HepG2 (cell line): Measurements from ENCODE around the gene RNASE7. TPM values are rescaled to one million over a fixed set of nuclear protein-coding genes. Genes with fewer than 3 reads are reported as not detected.

Experiments used
- ATAC-seq: fragments of 200-7000 bp; cut with Tn5 transposase; 3 replicates; pipeline ENCODE4 v1.9.1; 2020; ENCODE audit warnings: mild to moderate bottlenecking, moderate library complexity
- BruUV-seq: library from RNA; stranded (reverse); fragments of 400-500 nt; replicated peaks from 2 replicates; lab custom pipeline; 2021; lab: Mats Ljungman, UMichigan
- CTCF ChIA-PET: fragments of 300-600 bp; formaldehyde crosslinking; extraction: SDS; loops from one replicate; lab custom pipeline; 2021; ENCODE audit warnings: low total read pairs, inconsistent platforms, low intra/inter-chr PET ratio; lab: Yijun Ruan, JAX
- POLR2A ChIA-PET: fragments of 350-600 bp; sonication (Branson Sonifier 250); formaldehyde crosslinking; loops from one replicate; lab custom pipeline; 2020; ENCODE audit warnings: antibody characterized with exemption, inconsistent platforms; lab: Yijun Ruan, JAX
- DNase-seq: peaks from one replicate; pipeline ENCODE4 v3.0.0-alpha.2; 2015; ENCODE audit warnings: low spot score
- FAIRE-seq: peaks from 3 replicates; lab custom pipeline; 2011; peaks lifted over from hg19 to GRCh38; lab: Jason Lieb, UNC
- H2AFZ ChIP-seq: one replicate; pipeline ENCODE4 v1.6.1; 2011; ENCODE audit warnings: low read length, inconsistent platforms
- H3K27ac ChIP-seq: fragments of 300-600 bp; 3 replicates; pipeline ENCODE4 v1.8.0; 2011; ENCODE audit warnings: mixed run types, mild to moderate bottlenecking, mixed read lengths, low read length, inconsistent platforms; ENCODE audit not compliant: insufficient read depth; ENCODE audit errors: extremely low read length
- H3K27me3 ChIP-seq, 2 experiments: fragments of 200-600 bp in 1 of 2; 2 replicates in 1 of 2; 3 replicates in 1 of 2; pipeline versions ENCODE4 v1.6.0 to v1.8.0; 2011; ENCODE audit warnings: low read length in 2 of 2, mild to moderate bottlenecking in 2 of 2, moderate library complexity in 2 of 2, inconsistent platforms in 1 of 2; ENCODE audit not compliant: insufficient read depth in 2 of 2, control insufficient read depth in 1 of 2
- H3K36me3 ChIP-seq, 2 experiments: fragments of 200-600 bp in 1 of 2; replicated peaks in 1 of 2; 2 replicates in 1 of 2; 3 replicates in 1 of 2; pipeline versions ENCODE4 v1.5.1 to v1.8.0; 2011; ENCODE audit warnings: low read length in 2 of 2, inconsistent platforms in 1 of 2; ENCODE audit not compliant: insufficient read depth in 2 of 2, control insufficient read depth in 1 of 2
- H3K4me1 ChIP-seq: 2 replicates; pipeline ENCODE4 v1.5.1; 2012; ENCODE audit warnings: low read length, inconsistent platforms; ENCODE audit not compliant: insufficient read depth
- H3K4me2 ChIP-seq: 2 replicates; pipeline ENCODE4 v1.6.0; 2011; ENCODE audit warnings: low read depth, low read length, inconsistent platforms
- H3K4me3 ChIP-seq, 3 experiments: fragments of 200-600 bp in 1 of 3; sonication (generic), shearing (Covaris generic) in 1 of 3; replicated peaks in 1 of 3; 2 replicates each; pipeline ENCODE4 v1.5.1; 2011 to 2016; ENCODE audit warnings: low read length in 3 of 3, inconsistent platforms in 2 of 3, low read depth in 2 of 3, mild to moderate bottlenecking in 2 of 3, control low read depth in 1 of 3, mixed read lengths in 1 of 3; ENCODE audit not compliant: insufficient read depth in 1 of 3
- H3K79me2 ChIP-seq: one replicate; pipeline ENCODE4 v1.6.1; 2011; ENCODE audit warnings: low read length, inconsistent platforms; ENCODE audit not compliant: insufficient read depth
- H3K9ac ChIP-seq: 2 replicates; pipeline ENCODE4 v1.6.0; 2011; ENCODE audit warnings: mild to moderate bottlenecking, low read depth, low read length, inconsistent platforms; ENCODE audit not compliant: insufficient read depth
- H3K9me3 ChIP-seq: 2 replicates; pipeline ENCODE4 v1.5.1; 2012; ENCODE audit warnings: mild to moderate bottlenecking, low read length
- H4K20me1 ChIP-seq: 2 replicates; pipeline ENCODE4 v1.6.0; 2011; ENCODE audit warnings: inconsistent platforms, mild to moderate bottlenecking, low read length, moderate library complexity; ENCODE audit not compliant: insufficient read depth
- BRCA1 ChIP-seq: sonication (generic); formaldehyde crosslinking; IDR thresholded peaks from 2 replicates; pipeline ENCODE4 v1.4.0; 2020; ENCODE audit warnings: missing genetic modification reagents
- HHEX ChIP-seq: IDR thresholded peaks from 2 replicates; pipeline ENCODE4 v1.6.1; 2016; ENCODE audit warnings: control low read depth
- ISL2 ChIP-seq: sonication (generic); formaldehyde crosslinking; IDR thresholded peaks from 2 replicates; pipeline ENCODE4 v1.5.0; 2020; ENCODE audit warnings: missing genetic modification reagents
- KAT8 ChIP-seq: IDR thresholded peaks from 2 replicates; pipeline ENCODE4 v1.6.1; 2016; ENCODE audit warnings: missing genetic modification reagents, missing compliant biosample characterization
- MED1 ChIP-seq: sonication (generic); formaldehyde crosslinking; IDR thresholded peaks from 2 replicates; pipeline ENCODE4 v1.4.0; 2020; ENCODE audit warnings: missing genetic modification reagents
- MTF2 ChIP-seq: sonication (generic); formaldehyde crosslinking; IDR thresholded peaks from 2 replicates; pipeline ENCODE4 v1.5.0; 2020; ENCODE audit warnings: missing genetic modification reagents, borderline replicate concordance
- NFYB ChIP-seq: sonication (generic); formaldehyde crosslinking; IDR thresholded peaks from 2 replicates; pipeline ENCODE4 v1.4.0; 2020; ENCODE audit warnings: missing genetic modification reagents
- POLR2G ChIP-seq: fragments of 200-400 bp; formaldehyde crosslinking; IDR thresholded peaks from 2 replicates; pipeline ENCODE4 v1.6.1; 2018; ENCODE audit warnings: mild to moderate bottlenecking, low read depth, low read length, moderate library complexity
- RELA ChIP-seq: sonication (generic); formaldehyde crosslinking; IDR thresholded peaks from 2 replicates; pipeline ENCODE4 v1.4.0; 2020; ENCODE audit warnings: missing genetic modification reagents
- SP5 ChIP-seq: IDR thresholded peaks from 2 replicates; pipeline ENCODE4 v1.6.1; 2016; ENCODE audit warnings: low read depth, borderline replicate concordance
- SRSF1 ChIP-seq: fragments of 200-400 bp; formaldehyde crosslinking; optimal IDR thresholded peaks from 2 replicates; pipeline ENCODE3; 2017; ENCODE audit warnings: mild to moderate bottlenecking, low read depth, low read length, moderate library complexity
- ZC3H4 ChIP-seq: sonication (generic); formaldehyde crosslinking; IDR thresholded peaks from 2 replicates; pipeline ENCODE4 v1.4.0; 2020; ENCODE audit warnings: missing genetic modification reagents, borderline replicate concordance
- ZFP36 ChIP-seq: fragments of 150-350 bp; IDR thresholded peaks from 2 replicates; pipeline ENCODE4 v1.6.1; 2018; ENCODE audit warnings: borderline replicate concordance, low read length, low read depth; ENCODE audit not compliant: partially characterized antibody
- ZNF3 ChIP-seq: IDR thresholded peaks from 2 replicates; pipeline ENCODE4 v1.7.0; 2017; ENCODE audit warnings: inconsistent platforms
- ZNF562 ChIP-seq: sonication (generic); formaldehyde crosslinking; IDR thresholded peaks from 2 replicates; pipeline ENCODE4 v1.8.0; 2022; ENCODE audit warnings: missing genetic modification reagents, borderline replicate concordance
- WGBS: methylation state at CpG from one replicate; pipeline ENCODE4 v1.1.6; 2017; ENCODE audit warnings: low lambda C conversion rate; 5-methylcytosine and 5-hydroxymethylcytosine counted together
- in situ Hi-C: cut with HindIII; loops from 2 replicates; pipeline ENCODE4 v1.10.0; 2017; ENCODE audit warnings: low pct_unique_long_range_greater_than_20kb; ENCODE audit not compliant: extremely low pct_ligation_motif_present
- intact Hi-C: fragments of 100-400 bp; cut with micrococcal nuclease; formaldehyde crosslinking; loops from one replicate; pipeline ENCODE4 v1.10.0; 2022; ENCODE audit not compliant: unreplicated experiment
- polyA plus RNA-seq, 8 experiments: library from polyadenylated mRNA; depleted of rRNA in 3 of 8; stranded (reverse) in 7 of 8; unstranded in 1 of 8; fragments of >200 nt; fragmentation: Illumina TruSeq in 4 of 8; extraction: Trizol in 4 of 8; gene quantifications; 2 replicates each; pipeline versions ENCODE4 v1.2.1 to v1.2.3, GENCODE V29; 2011 to 2016; ENCODE audit warnings: low read depth in 4 of 8, missing spikeins in 1 of 8, mixed read lengths in 1 of 8; ENCODE audit not compliant: insufficient read depth in 1 of 8
- total RNA-seq, 5 experiments: library from RNA; depleted of rRNA; stranded (reverse); fragments of >200 nt; fragmentation: Illumina TruSeq; extraction: Trizol; gene quantifications; 2 replicates each; pipeline ENCODE4 v1.2.3, GENCODE V29; 2016; ENCODE audit warnings: low read depth in 1 of 5
- TF ChIP-seq, protein P1 (sequence below): sonication (generic); formaldehyde crosslinking; IDR thresholded peaks from 2 replicates; pipeline ENCODE4 v1.4.0; 2020; ENCODE audit warnings: missing genetic modification reagents

Gene RNASE7
- total and polyA plus RNA-seq, 2 of the 13 experiments (the other 11 are each of a cell fraction or from before 2014, with no cell fraction given), result 0.04 TPM; not detected in 1

- no peak for TF ChIP-seq BRCA1 (CRISPR knock-in tag)
- no peak for TF ChIP-seq ZNF3 (CRISPR knock-in tag)
- no peak for TF ChIP-seq HHEX
- no peak for TF ChIP-seq ZNF562 (CRISPR knock-in tag)
- TF ChIP-seq, all 625 proteins: peak for 0
- DNase-seq (no peak), ATAC-seq (no peak), FAIRE-seq (no peak)
- no peaks in the 10 kb centered on the region; a peak in 1 of 5 replicates for H3K27me3 ChIP-seq
- H3K4me1 ChIP-seq, result peaks cover 57% of the 10 kb centered on the region
- H3K79me2 ChIP-seq, result peaks cover 13% of the 10 kb centered on the region
- H3K27ac ChIP-seq, result peak overlapping the region; percentile 83
- H3K9ac ChIP-seq, result no peak overlapping the region
- peaks cover 27 to 36% of the 10 kb centered on the region in 2 experiments for H3K36me3 ChIP-seq
- no peak overlapping the region for H2AFZ ChIP-seq
- H3K4me3 ChIP-seq, result peak overlapping the region in 1 of 3 experiments; percentile 94; a peak in 1 of 6 replicates
- WGBS, result 93% methylated on average over 7 of the region's 7 CpGs
- H4K20me1 ChIP-seq, result no peaks in the 10 kb centered on the region
- intact Hi-C loops, result no loop called here
- BruUV-seq, result no TSS peak
- CTCF ChIA-PET, result no interaction called here
- H3K4me2 ChIP-seq, result peak overlapping the region; percentile 92
- H3K9me3 ChIP-seq, result no peaks in the 10 kb centered on the region
- in situ Hi-C loops, result no loop called here
- POLR2A ChIA-PET, result interaction anchor here (1.8 to 3.0 kb wide), 6 partner anchors 8 to 48 kb away, joined by 6 to 26 read pairs (median 12); partner anchors contain the start of gene ARHGEF40
Observed at GRCh38 chr14:21023174-21023573, 19.0 kb upstream of the RNASE7 start.

DNA sequence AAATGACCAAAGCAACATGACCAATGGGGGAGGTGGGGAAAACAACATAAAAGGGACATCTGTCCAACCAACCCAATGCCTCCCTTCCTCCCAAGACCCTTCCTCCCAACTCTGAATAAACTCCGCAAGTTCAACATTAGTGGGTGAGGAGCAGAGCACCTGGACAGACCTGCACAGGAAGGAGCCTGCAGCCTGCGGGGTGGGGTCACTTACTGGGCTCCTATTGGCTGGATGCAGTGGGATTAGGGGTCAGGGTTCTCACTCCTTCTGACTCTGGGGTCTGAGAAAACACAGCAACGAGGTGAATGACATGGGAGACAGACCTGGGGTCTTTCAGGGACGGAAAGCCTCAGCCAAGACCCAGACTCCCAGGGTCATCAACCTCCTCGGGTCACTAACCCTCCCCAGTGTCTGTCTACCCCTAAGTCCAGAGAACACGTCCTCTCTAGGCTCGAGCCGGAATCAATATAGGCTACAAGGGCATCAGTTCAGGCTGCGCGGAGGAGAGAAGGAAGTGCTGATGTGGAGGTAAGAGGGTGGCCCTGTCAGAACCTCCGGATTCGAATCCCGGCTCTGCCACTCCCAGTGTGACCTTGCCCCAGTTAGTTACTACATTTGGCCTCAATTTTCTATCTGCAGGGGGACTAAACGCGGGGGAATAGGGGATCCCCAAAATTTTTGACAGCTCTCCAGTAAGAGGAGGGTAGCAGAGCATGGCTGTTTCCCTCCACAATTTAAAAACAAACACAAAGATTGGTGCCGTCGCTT is 18.2 kb upstream of the RNASE7 start:
- Histone ChIP-seq H3K4me1 (peaks cover 57% of the 10 kb centered on the region), H3K27me3 (no peaks in the 10 kb centered on the region; a peak in 1 of 5 replicates), H3K27ac (peak overlapping the region; percentile 83), H3K4me3 (peak overlapping the region; percentile 65 to 96 (median 94)), H3K79me2 (peaks cover 13% of the 10 kb centered on the region), H3K4me2 (peak overlapping the region; percentile 92), H4K20me1 (no peaks in the 10 kb centered on the region), H2AFZ (no peak overlapping the region), H3K9me3 (no peaks in the 10 kb centered on the region), H3K36me3 (peaks cover 22 to 29% of the 10 kb centered on the region in 2 experiments), H3K9ac (peak overlapping the region; percentile 96)
- in situ Hi-C loops, result no loop called here
- DNase-seq (peak; percentile 59), FAIRE-seq (peak; percentile 81), ATAC-seq (peak; percentile 73)
- intact Hi-C loops, result no loop called here
- ChIA-PET CTCF (interaction anchor here (0.9 kb wide), 1 partner anchor 16 kb away, joined by 4 read pairs; no protein-coding TSS in a partner anchor), POLR2A (interaction anchor here (0.7 to 3.0 kb wide), 14 partner anchors 9 to 80 kb away, joined by 3 to 26 read pairs (median 4); partner anchors contain the start of gene ARHGEF40)
- 10% methylated on average over 17 of the region's 17 CpGs for WGBS
- BruUV-seq, result no TSS peak
- no peak for TF ChIP-seq POLR2G
- no peak for TF ChIP-seq SRSF1
- TF ChIP-seq, protein P1, sequence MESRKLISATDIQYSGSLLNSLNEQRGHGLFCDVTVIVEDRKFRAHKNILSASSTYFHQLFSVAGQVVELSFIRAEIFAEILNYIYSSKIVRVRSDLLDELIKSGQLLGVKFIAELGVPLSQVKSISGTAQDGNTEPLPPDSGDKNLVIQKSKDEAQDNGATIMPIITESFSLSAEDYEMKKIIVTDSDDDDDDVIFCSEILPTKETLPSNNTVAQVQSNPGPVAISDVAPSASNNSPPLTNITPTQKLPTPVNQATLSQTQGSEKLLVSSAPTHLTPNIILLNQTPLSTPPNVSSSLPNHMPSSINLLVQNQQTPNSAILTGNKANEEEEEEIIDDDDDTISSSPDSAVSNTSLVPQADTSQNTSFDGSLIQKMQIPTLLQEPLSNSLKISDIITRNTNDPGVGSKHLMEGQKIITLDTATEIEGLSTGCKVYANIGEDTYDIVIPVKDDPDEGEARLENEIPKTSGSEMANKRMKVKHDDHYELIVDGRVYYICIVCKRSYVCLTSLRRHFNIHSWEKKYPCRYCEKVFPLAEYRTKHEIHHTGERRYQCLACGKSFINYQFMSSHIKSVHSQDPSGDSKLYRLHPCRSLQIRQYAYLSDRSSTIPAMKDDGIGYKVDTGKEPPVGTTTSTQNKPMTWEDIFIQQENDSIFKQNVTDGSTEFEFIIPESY (CRISPR knock-in tag), result no peak
- no peak for TF ChIP-seq ZFP36
- TF ChIP-seq MED1 (CRISPR knock-in tag), result no peak
- TF ChIP-seq NFYB (CRISPR knock-in tag), result peak; percentile 39; the same call in 1 of the 2 replicates
- peak; percentile 35; the same call in 1 of the 2 replicates for TF ChIP-seq SP5
- no peak for TF ChIP-seq ZC3H4 (CRISPR knock-in tag)
- TF ChIP-seq RELA (CRISPR knock-in tag), result no peak
- no peak for TF ChIP-seq KAT8 (CRISPR knock-in tag)
- no peak for TF ChIP-seq MTF2
- TF ChIP-seq ISL2 (CRISPR knock-in tag), result no peak
